Renal cortical epithelial cell (primary cell): ENCODE measurements around the gene UNCX. TPM values are rescaled to one million over a fixed set of nuclear protein-coding genes. Genes with fewer than 3 reads are reported as not detected.

Experiments used
- DNase-seq: peaks from one replicate; pipeline ENCODE4 v3.0.0-alpha.2; 2011; ENCODE audit warnings: low read depth
- total RNA-seq: library from RNA; depleted of rRNA; stranded (reverse); fragments of >200 nt; gene quantifications from 2 replicates; pipeline ENCODE4 v1.2.3, GENCODE V29; 2014

UNCX gene
- total RNA-seq, 1 donor from 2014 or later, result not detected

GRCh38 chr7:1218541-1219165, 14.0 kb upstream of the UNCX start:
- DNase-seq, result no peak

GRCh38 chr7:1219498-1219897, 13.2 kb upstream of the UNCX start:
- no peak for DNase-seq

GRCh38 chr7:1220000-1220726, 12.5 kb upstream of the UNCX start:
- DNase-seq, result no peak

- no peak for DNase-seq
Measured at GRCh38 chr7:1220977-1221745, 11.5 kb upstream of the UNCX start.

GRCh38 chr7:1223196-1223981, 9.3 kb upstream of the UNCX start:
- no peak for DNase-seq

- no peak for DNase-seq
Measured at GRCh38 chr7:1224086-1224716, 8.5 kb upstream of the UNCX start.

- DNase-seq, result no peak
Measured at GRCh38 chr7:1225030-1225429, 7.6 kb upstream of the UNCX start.

GRCh38 chr7:1225441-1226185, 7.1 kb upstream of the UNCX start:
- no peak for DNase-seq

GRCh38 chr7:1226186-1226901, 6.3 kb upstream of the UNCX start:
- DNase-seq, result no peak

- DNase-seq, result no peak
Measured at GRCh38 chr7:1227071-1227804, 5.4 kb upstream of the UNCX start.

GRCh38 chr7:1227814-1228544, 4.7 kb upstream of the UNCX start:
- no peak for DNase-seq

- no peak for DNase-seq
Measured at GRCh38 chr7:1228545-1229201, 4.0 kb upstream of the UNCX start.

- DNase-seq, result no peak
Measured at GRCh38 chr7:1229202-1229947, 3.3 kb upstream of the UNCX start.

GRCh38 chr7:1229956-1230355, 2.7 kb upstream of the UNCX start:
- DNase-seq, result no peak

- DNase-seq, result no peak
Measured at GRCh38 chr7:1230411-1231213, 2.1 kb upstream of the UNCX start.

- DNase-seq, result no peak
Measured at GRCh38 chr7:1231214-1232102, 1.2 kb upstream of the UNCX start.
